Activated CD4-positive, alpha-beta T cell treated with anti-CD3 and anti-CD28 coated beads, Interleukin-2, amount 50 U/mL, for 16 hours (primary cell): ENCODE data around the gene SRPRB.

Experiments used
- DNase-seq: peaks from one replicate; pipeline ENCODE4 v3.0.0-alpha.2; 2020

Gene SRPRB

DNA sequence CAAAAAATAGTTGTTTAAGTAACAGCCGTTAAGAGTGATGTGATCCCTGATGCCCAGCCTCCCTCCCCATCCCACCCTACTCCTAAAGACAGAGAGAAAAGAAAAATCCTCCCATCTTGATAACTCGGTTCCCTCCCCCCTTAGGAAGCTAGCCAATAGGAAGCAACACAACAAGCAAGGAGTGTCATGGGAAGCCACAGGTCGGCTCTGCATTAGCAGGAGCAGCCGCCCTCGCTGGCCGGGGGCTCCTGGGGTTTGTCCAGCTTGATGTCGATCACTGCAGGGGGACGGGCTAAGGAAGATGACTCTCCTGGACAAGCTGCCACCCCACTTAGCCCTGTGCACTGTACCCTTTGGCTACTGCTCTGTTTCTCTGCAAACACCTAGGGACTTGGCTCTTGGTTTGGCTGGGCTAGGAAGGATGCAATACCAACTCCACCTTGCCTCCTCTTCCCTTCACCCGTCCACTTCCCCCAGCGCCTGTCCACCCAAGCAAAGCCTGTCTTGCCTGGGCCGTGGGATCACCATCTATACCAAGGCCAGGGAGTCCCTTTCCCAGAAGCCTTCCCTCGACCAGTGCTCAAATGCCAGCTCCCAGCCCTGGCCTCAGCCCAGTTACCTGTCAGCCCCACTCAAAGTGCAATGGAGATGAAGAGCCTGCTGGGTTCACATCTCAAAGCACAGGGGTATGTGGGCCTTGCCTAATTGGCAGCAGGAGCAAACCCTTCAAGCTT is 23.1 kb downstream of the SRPRB start:
- no peak for DNase-seq

- DNase-seq = no peak
These were observed 23.7 kb downstream of the SRPRB start for GRCh38 chr3:133829310-133829707.

DNA sequence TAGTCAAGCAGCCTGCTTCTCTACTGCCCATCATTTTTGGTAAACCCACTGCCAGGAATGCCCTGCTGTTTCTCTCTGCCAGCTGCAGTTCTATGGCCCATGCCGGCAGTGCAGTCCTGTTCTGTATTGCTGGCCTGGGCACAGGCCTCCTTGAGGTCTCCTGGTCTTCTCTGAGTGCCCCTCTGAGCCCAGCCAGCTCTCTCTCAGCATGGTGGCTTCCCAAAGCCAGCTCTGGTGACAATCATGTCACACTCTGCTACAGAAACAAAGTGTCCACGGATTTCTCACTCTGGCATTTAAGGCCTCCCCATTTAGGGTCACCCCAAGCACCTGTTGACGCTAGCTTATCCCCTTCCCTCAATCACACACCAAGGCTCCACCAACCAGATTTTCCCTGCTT is 24.5 kb downstream of the SRPRB start:
- no peak for DNase-seq

GRCh38 chr3:133831966-133832801 is 26.6 kb downstream of the SRPRB start:
- DNase-seq = no peak

GRCh38 chr3:133832802-133833144 is 27.2 kb downstream of the SRPRB start:
- no peak for DNase-seq

GRCh38 chr3:133833267-133833666 is 27.7 kb downstream of the SRPRB start:
- DNase-seq = no peak

DNA sequence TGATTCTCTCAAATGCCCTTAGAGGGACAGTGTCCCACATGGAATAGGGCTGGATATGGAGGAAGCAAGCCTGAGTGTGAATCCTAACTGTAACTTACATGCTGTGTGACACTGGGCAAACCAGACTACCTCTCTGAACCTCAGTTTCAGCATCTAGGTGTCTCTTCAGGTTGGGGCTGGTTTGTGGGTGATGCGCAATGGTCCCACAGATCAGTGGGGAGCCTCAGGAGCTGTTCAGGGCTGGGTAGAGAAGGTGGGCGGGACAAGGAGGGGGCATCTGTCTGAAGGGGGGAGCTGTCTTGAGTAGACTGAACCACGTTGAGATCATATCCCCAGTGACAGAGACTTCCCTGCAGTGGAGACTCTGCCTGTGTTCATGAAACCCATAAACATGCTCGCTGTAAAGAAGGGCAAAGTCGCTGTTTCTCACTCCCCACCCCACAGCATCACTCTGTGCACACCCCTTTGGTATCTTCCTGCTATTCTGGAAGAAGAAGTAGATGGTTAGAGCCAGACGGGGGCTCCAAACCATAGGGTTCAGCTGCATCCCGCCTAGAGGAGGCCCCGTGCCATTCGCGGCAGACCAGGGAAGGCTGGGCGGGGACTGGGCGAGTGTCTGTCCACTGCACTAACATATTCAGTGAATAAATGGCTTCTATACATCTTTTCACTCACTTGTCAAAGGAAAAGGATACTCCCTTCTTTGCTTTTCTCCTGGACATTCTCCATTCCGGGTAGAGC is 28.4 kb downstream of the SRPRB start:
- no peak for DNase-seq

DNA sequence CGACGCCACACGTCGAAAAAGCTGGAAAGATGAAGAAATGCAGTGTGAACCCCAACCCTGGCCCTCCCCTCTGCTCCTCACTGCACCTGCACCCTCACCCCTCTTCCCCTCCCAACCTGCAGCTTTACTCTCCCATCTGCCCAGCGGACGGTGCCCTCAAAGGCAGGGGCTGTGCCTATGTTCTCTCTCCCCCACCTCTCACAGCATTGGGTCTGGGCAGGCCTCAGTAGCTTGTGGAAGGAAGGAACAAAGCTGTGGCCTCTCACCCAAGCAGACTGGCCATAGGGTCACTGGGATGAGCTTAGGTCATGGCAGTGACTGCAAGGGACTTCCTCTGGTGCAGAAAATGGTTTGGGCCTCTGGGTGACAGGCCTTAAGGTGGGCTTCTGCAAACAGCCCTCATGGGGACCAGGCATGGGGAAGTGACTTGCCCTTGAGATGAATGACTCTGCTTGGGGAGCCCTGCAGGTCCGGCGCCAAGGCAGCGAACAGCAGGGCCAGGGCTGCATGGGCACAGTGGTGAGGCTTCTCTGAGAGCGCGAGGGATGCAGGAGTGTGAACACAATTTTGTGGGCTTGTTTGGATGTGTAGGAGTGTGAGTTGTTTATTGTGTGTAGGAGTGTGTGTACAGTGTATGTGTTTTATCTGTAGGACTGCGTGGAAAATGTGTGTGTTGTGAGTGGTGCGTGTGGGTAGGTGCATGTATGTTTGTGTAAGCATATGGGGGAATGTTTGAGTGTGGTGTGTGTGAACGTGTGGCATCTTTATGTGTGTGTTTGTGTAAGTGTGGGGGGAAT is 29.2 kb downstream of the SRPRB start:
- no peak for DNase-seq

DNA sequence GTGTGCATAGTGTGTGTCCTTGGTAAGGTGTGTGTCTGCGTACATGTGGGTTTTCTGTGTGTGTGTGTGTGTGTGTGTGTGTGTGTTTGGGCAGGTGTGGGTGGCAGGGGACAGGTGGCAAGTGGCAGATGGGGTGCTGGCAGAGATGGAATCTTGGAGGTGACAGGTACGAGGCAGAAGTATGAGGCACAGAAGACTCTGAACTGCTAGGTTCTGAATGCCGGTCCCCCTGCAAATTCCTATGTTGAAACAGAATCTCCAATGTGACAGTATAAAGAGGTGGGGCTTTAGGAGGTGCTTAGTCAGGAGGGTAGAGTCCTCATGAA is 29.8 kb downstream of the SRPRB start:
- DNase-seq = no peak

GRCh38 chr3:133835961-133836360 is 30.3 kb downstream of the SRPRB start:
- DNase-seq = no peak

- no peak for DNase-seq
These were observed 31.0 kb downstream of the SRPRB start for GRCh38 chr3:133836497-133837158.

DNA sequence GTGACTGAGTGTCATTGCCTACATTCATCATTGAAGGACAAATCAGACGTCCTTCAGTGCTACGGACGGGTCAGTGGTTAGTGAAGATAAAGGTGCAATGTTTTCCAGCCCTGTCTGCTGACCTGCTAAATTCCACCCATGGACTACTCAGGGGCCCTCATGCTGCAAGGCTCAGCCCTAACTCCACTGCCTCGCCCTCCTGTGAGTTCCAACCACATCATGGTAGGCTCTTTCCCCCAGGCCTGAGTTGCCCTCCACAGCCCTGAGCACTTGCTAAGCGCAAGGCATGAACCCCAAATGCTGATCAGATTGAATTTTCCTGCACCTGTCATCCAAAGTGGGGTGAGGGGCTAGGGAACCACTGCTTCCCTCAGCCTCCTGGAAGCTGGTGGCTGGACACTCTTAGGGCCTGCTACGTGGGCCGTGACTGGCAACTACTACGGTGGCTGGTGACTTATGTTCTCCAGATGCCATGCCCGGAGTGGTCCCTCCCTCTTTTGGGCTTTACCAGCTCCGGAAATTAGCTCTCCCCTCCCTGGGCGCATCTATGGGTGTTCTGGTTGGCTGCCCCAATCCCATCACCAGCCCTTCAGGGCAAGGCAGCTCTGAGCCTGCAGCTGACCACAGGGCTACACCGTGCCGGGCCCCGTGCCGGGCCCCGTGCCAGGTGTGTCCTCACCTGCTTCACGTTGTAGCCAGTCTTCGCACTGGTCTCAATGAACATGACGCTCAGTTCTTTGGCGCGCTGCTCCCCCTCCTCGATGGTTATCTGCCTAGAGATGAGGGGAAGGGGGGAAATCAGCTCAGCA is 32.1 kb downstream of the SRPRB start:
- DNase-seq = no peak

- no peak for DNase-seq
These were observed 32.7 kb downstream of the SRPRB start for GRCh38 chr3:133838296-133838789.

- DNase-seq = no peak
These were observed 33.5 kb downstream of the SRPRB start for GRCh38 chr3:133838916-133839800.

- DNase-seq = no peak
These were observed 34.6 kb downstream of the SRPRB start for GRCh38 chr3:133840055-133840737.

DNA sequence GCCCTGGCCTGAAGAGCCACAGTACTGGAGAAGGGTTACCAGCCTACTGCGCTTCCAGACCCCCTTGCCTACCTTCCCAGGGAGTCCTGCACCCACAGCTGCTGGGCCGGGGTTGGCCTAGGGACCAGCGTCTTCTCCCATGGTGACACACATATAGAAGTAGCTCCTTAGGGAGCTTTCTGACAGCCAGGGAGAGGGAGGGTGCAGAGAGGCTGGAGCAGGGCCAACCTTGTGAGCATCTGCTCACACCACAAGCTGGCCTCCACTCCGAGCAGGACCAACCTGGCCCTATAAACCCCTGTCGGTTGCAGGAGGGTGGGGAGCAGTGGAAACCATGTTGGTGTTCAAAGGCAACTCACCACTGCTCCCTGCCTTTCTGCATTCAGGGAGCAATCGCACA is 35.2 kb downstream of the SRPRB start:
- no peak for DNase-seq

- no peak for DNase-seq
These were observed 35.6 kb downstream of the SRPRB start for GRCh38 chr3:133841196-133841595.

GRCh38 chr3:133842158-133842557 is 36.5 kb downstream of the SRPRB start:
- no peak for DNase-seq

- DNase-seq = no peak
These were observed 38.0 kb downstream of the SRPRB start for GRCh38 chr3:133843634-133844033.

DNA sequence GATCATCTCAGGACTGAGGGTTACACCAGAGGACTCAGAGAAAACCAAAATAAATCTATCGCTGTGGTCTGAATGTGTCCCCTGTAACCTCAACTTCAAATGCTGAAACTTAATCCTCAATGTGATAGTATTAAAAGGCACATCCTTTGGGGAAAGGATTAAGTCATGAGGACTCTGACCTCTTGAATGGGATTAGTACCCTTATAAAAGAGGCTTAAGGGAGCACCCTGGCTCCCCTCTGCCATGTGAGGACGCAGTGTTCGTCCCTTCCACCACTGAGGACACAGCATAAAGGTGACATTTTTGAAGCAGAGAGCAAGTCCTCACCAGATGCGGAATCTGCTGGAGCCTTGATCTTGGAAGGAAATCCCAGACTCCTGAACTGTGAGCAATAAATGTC is 39.5 kb downstream of the SRPRB start:
- no peak for DNase-seq
